Heart left ventricle (tissue), 16 donors: Measurements from ENCODE around the gene ZEB1. TPM values are rescaled to one million over a fixed set of nuclear protein-coding genes. Genes with fewer than 3 reads are reported as not detected.

ENCODE experiments used
- ATAC-seq, 4 donors: fragments of 200-7000 bp; cut with Tn5 transposase; one replicate each; pipeline ENCODE4 v1.9.1; 2020 to 2022; ENCODE audit warnings: moderate library complexity in 4 of 4, mild to moderate bottlenecking in 3 of 4, moderate number of reproducible peaks in 1 of 4
- DNase-seq, 5 donors: peaks; one replicate each; pipeline ENCODE4 v3.0.0-alpha.2; 2020
- H3K27ac ChIP-seq, 12 donors: fragments of 200-600 bp; sonication (generic) in 4 of 12; one replicate each; pipeline versions ENCODE4 v1.5.0 to v1.8.0; 2016 to 2022; ENCODE audit warnings: mild to moderate bottlenecking in 2 of 12
- H3K27me3 ChIP-seq, 9 donors: fragments of 200-600 bp; sonication (generic) in 2 of 9; one replicate each; pipeline versions ENCODE4 v1.5.1 to v1.8.0; 2016 to 2022; ENCODE audit warnings: mild to moderate bottlenecking in 3 of 9
- H3K36me3 ChIP-seq, 9 donors: fragments of 200-600 bp; sonication (generic) in 2 of 9; one replicate each; pipeline versions ENCODE4 v1.5.0 to v1.8.0; 2018 to 2022; ENCODE audit warnings: mild to moderate bottlenecking in 2 of 9
- H3K4me1 ChIP-seq, 12 donors: fragments of 200-600 bp; sonication (generic) in 4 of 12; one replicate each; pipeline versions ENCODE4 v1.5.0 to v1.8.0; 2016 to 2022; ENCODE audit warnings: mild to moderate bottlenecking in 3 of 12
- H3K4me3 ChIP-seq, 12 donors: fragments of 200-600 bp; sonication (generic) in 4 of 12; one replicate each; pipeline versions ENCODE4 v1.5.0 to v1.8.0; 2017 to 2022; ENCODE audit warnings: mild to moderate bottlenecking in 9 of 12, moderate library complexity in 4 of 12
- H3K9me3 ChIP-seq, 12 donors: fragments of 200-600 bp; sonication (generic) in 4 of 12; one replicate each; pipeline versions ENCODE4 v1.5.0 to v1.8.0; 2016 to 2022; ENCODE audit warnings: mild to moderate bottlenecking in 1 of 12
- CTCF ChIP-seq, 12 donors: fragments of 200-600 bp; sonication (generic) in 4 of 12; IDR thresholded peaks; one replicate each; pipeline versions ENCODE4 v1.5.0 to v1.8.0; 2018 to 2022; ENCODE audit warnings: antibody characterized with exemption in 12 of 12, mild to moderate bottlenecking in 5 of 12
- POLR2A ChIP-seq, 2 donors: fragments of 450-650 bp; IDR thresholded peaks; one replicate each; pipeline ENCODE4 v1.6.1; 2017; ENCODE audit warnings: antibody characterized with exemption in 2 of 2, mild to moderate bottlenecking in 2 of 2, moderate library complexity in 2 of 2
- WGBS, 4 donors: extraction: QIAGEN DNeasy Blood & Tissue Kit in 2 of 4; methylation state at CpG; one replicate each; pipeline versions ENCODE4 v1.1.5 to v1.1.7; 2013 to 2018; 5-methylcytosine and 5-hydroxymethylcytosine counted together
- intact Hi-C, 10 donors: fragments of 100-400 bp; cut with DNase I; formaldehyde crosslinking; loops; one replicate each; pipeline versions ENCODE4 v1.11.1 to v1.14.2; 2022
- polyA plus RNA-seq, 2 donors: library from polyadenylated mRNA; stranded (reverse); fragments of 200-250 nt; gene quantifications; one replicate each; pipeline ENCODE4 v1.2.3, GENCODE V29; 2013
- total RNA-seq, 9 donors: library from RNA; depleted of rRNA in 2 of 9; stranded (reverse); fragments of >200 nt in 2 of 9; fragmentation: NEBNext Ultra II Directional in 3 of 9; extraction: Animal tissue kit (Norgen Biotek cat#: 25700) in 3 of 9; gene quantifications; one replicate each; pipeline versions ENCODE4 v1.1.0 to v1.2.4, GENCODE V29; 2016 to 2023
- donor health status: ischemic (EF 13 %, LVEDD 7.1; RV severe dilation, severe dysfunction).
- donor health status: healthy with polysubstance abuse.
- donor health status: DM: no; HTN: yes; CAD: no.
- donor health status: DM: no; HTN: no; CAD: no.
- donor health status: ischemic (EF 25% LVEDD 6.9; RV normal size, moderate dysfunction).
- donor health status: ischemic (EF 25% LVEDD 5.7; RV mildly dilated, moderate dysfunction).
- donor health status: healthy.
- donor health status: DM: yes; HTN: yes; CAD: no.
- donor health status: ischemic (EF 35%, LVEDD 5.7; RV mildly dilated, moderate dysfunction).
- donor health status: nonischemic (EF 11% LVEDD 7.7; RV severe dilation, severe dysfunction).
- donor health status: DM: yes; HTN: yes; CAD: no.
- donor health status: PGD.
- donor health status: ischemic (EF 29% LVEDD 5.4; RV normal size, mild dysfunction).
- donor health status: nonischemic (EF 23%, LVEDD 6.1; RV moderate dilation, normal function).

The ZEB1 gene
- total and polyA plus RNA-seq, 11 donors, result 15.4 to 135 (median 95.6) TPM

DNA sequence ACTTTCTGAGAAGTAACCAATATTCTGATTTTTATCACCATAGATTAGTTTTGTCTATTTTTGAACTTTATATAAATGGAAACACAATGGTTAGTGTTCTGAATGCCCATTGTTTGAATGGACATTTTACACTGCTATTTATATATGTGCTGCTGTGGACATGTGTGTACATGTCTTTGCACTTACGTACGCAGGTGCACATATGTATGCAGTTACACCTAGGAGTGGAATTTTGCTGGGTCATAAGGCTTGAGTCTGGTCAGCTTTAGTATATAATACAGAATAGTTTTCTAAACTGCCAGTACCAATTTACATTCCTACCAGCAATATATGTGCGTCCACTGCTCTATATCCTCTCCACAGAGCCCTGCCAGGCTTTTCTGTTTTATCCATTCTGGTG, 24.5 kb upstream of the ZEB1 start:
- 95 to 99% (median 98%) methylated on average over 3 of the region's 3 CpGs for WGBS, 4 donors
- intact Hi-C loops, result no loop called here
- DNase-seq (no peak), ATAC-seq (no peak)
- no peaks in the 10 kb centered on the region for H3K36me3 ChIP-seq
- peaks cover 0 to 7% (median 0%) of the 10 kb centered on the region in 12 donors for H3K4me1 ChIP-seq
- no peak for TF ChIP-seq POLR2A (IDR thresholded peaks at IDR 0.05)
- no peak for TF ChIP-seq CTCF (IDR thresholded peaks at IDR 0.05)
- H3K27me3 ChIP-seq, result no peaks in the 10 kb centered on the region
- no peak overlapping the region for H3K4me3 ChIP-seq
- peaks cover 0 to 5% (median 0%) of the 10 kb centered on the region in 12 donors for H3K9me3 ChIP-seq
- H3K27ac ChIP-seq, result no peak overlapping the region

- no peaks in the 10 kb centered on the region for H3K27me3 ChIP-seq
- intact Hi-C loops, result no loop called here
- H3K9me3 ChIP-seq, result peaks cover 0 to 5% (median 0%) of the 10 kb centered on the region in 12 donors
- 83 to 89% (median 89%) methylated on average over 1 of the region's 1 CpG for WGBS, 4 donors
- no peak overlapping the region for H3K4me3 ChIP-seq
- DNase-seq (no peak), ATAC-seq (no peak)
- TF ChIP-seq CTCF (IDR thresholded peaks at IDR 0.05), result no peak
- TF ChIP-seq POLR2A (IDR thresholded peaks at IDR 0.05), result no peak
- no peaks in the 10 kb centered on the region for H3K36me3 ChIP-seq
- no peak overlapping the region for H3K27ac ChIP-seq
- peaks cover 0 to 7% (median 0%) of the 10 kb centered on the region in 12 donors for H3K4me1 ChIP-seq
These were observed 22.3 kb upstream of the ZEB1 start for GRCh38 chr10:31296754-31297153.

GRCh38 chr10:31299119-31299518, 19.9 kb upstream of the ZEB1 start:
- Histone ChIP-seq H3K36me3 (no peaks in the 10 kb centered on the region), H3K4me1 (peaks cover 0 to 7% (median 0%) of the 10 kb centered on the region in 12 donors), H3K27me3 (no peaks in the 10 kb centered on the region), H3K4me3 (no peak overlapping the region), H3K27ac (no peak overlapping the region), H3K9me3 (peaks cover 0 to 5% (median 0%) of the 10 kb centered on the region in 12 donors)
- TF ChIP-seq POLR2A (IDR thresholded peaks at IDR 0.05) (no peak), CTCF (IDR thresholded peaks at IDR 0.05) (no peak)
- ATAC-seq (no peak), DNase-seq (no peak)
- intact Hi-C loops, result no loop called here
- 29 to 43% (median 32%) methylated on average over 1 of the region's 1 CpG for WGBS, 4 donors

GRCh38 chr10:31303212-31303611, 15.8 kb upstream of the ZEB1 start:
- no peak overlapping the region for H3K4me3 ChIP-seq
- no peaks in the 10 kb centered on the region for H3K9me3 ChIP-seq
- DNase-seq (no peak), ATAC-seq (no peak)
- no peak overlapping the region for H3K27ac ChIP-seq
- 78 to 94% (median 85%) methylated on average over 3 of the region's 3 CpGs for WGBS, 4 donors
- H3K36me3 ChIP-seq, result peaks cover 0 to 3% (median 0%) of the 10 kb centered on the region in 9 donors
- TF ChIP-seq CTCF (IDR thresholded peaks at IDR 0.05) (no peak), POLR2A (IDR thresholded peaks at IDR 0.05) (no peak)
- intact Hi-C loops, result no loop called here
- peaks cover 0 to 7% (median 0%) of the 10 kb centered on the region in 12 donors for H3K4me1 ChIP-seq
- H3K27me3 ChIP-seq, result no peaks in the 10 kb centered on the region
